WERI-Rb-1 (cell line): ENCODE results near the gene TBC1D20.
A peak's percentile ranks its signal among the peaks of the same experiment; 100 is the strongest.

Experiments used
- DNase-seq: peaks from one replicate; pipeline ENCODE4 v3.0.0-alpha.2; 2020
- H3K27ac ChIP-seq: fragments of 250-450 bp; sonication (Bioruptor Pico); 2 replicates; pipeline ENCODE4 v1.5.1; 2020; ENCODE audit warnings: mild to moderate bottlenecking, moderate library complexity
- H3K27me3 ChIP-seq: fragments of 250-450 bp; sonication (Bioruptor Pico); 2 replicates; pipeline ENCODE4 v1.5.1; 2021; ENCODE audit warnings: mild to moderate bottlenecking, low read depth, moderate library complexity; ENCODE audit not compliant: insufficient read depth, severe bottlenecking
- H3K36me3 ChIP-seq: fragments of 250-450 bp; sonication (Bioruptor Pico); 2 replicates; pipeline ENCODE4 v1.5.1; 2020; ENCODE audit warnings: mild to moderate bottlenecking, moderate library complexity
- H3K4me3 ChIP-seq: 2 replicates; pipeline ENCODE4 v1.5.1; 2011; ENCODE audit warnings: low read depth, mild to moderate bottlenecking, control low read depth, low read length
- H3K9me3 ChIP-seq: fragments of 250-450 bp; sonication (Bioruptor Pico); 2 replicates; pipeline ENCODE4 v1.5.1; 2021; ENCODE audit warnings: mild to moderate bottlenecking, moderate library complexity; ENCODE audit not compliant: severe bottlenecking
- TF ChIP-seq, protein P1 (sequence below): IDR thresholded peaks from 2 replicates; pipeline ENCODE4 v1.5.1; 2011; ENCODE audit warnings: low read depth, mild to moderate bottlenecking, control low read depth, inconsistent platforms, low read length

Gene TBC1D20

DNA sequence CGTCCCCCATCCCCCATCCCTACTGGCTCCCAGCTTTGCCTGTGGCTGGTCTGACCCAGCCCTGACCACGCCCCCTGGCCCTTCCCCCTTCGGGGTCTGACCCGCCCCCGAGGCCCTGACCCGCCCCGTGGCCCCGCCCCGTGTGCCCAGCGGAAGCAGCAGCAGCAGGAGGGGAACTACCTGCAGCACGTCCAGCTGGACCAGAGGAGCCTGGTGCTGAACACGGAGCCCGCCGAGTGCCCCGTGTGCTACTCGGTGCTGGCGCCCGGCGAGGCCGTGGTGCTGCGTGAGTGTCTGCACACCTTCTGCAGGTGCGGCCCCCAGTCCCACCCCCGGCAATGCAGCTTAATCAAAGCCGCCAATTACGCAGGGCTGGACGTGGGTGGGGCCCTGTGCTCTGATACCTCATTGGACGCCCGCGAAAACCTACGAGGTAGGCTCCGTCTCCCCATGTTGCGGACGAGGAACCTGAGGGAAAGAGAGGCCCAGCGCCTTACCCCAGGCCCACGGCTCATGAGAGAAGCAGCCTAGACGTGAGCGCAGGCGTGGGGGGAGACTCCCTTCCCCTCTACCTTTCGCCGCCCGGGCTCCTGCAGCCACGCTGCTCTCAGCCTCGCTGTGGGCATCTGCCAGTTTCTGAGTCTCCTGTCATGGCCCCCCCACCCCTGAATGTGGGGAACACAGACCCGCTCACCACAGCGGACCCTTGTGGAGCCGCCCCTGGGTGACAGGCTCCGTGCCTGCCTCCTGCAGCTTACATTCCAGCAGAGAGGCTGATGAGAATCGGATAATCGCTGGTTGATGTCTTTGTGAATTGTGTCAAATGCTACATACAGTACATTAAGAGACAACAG is 41.4 kb downstream of the TBC1D20 start:
- Histone ChIP-seq H3K27ac (no peak overlapping the region), H3K36me3 (peaks cover 6% of the 10 kb centered on the region; the same call in 1 of the 2 replicates), H3K27me3 (no peaks in the 10 kb centered on the region), H3K4me3 (no peak overlapping the region), H3K9me3 (no peaks in the 10 kb centered on the region)
- peak; percentile 47 for DNase-seq
- TF ChIP-seq, protein P1, sequence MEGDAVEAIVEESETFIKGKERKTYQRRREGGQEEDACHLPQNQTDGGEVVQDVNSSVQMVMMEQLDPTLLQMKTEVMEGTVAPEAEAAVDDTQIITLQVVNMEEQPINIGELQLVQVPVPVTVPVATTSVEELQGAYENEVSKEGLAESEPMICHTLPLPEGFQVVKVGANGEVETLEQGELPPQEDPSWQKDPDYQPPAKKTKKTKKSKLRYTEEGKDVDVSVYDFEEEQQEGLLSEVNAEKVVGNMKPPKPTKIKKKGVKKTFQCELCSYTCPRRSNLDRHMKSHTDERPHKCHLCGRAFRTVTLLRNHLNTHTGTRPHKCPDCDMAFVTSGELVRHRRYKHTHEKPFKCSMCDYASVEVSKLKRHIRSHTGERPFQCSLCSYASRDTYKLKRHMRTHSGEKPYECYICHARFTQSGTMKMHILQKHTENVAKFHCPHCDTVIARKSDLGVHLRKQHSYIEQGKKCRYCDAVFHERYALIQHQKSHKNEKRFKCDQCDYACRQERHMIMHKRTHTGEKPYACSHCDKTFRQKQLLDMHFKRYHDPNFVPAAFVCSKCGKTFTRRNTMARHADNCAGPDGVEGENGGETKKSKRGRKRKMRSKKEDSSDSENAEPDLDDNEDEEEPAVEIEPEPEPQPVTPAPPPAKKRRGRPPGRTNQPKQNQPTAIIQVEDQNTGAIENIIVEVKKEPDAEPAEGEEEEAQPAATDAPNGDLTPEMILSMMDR: no peak

DNA sequence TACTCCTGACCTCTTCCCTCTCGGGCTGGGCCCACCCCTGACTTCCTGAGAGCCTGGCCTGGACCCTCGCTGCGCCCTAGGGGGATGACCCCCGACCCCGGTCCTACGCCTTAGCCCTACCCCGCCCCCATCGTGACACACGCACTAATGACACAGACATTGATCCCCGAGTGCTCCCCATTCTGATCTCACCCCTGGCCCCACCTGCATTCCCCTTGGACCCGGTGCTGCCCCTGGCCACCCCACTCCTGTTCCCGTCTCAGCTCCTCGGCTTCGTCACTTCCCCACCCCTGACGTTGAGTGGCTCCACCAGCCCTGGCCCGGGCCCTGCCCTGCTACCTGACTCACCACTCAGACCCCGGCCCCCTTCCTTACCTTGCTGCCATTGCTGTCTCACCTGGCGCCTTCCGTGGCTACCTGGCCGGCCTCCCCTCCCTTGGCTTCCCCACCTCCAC is 42.1 kb downstream of the TBC1D20 start:
- Histone ChIP-seq H3K27me3 (no peaks in the 10 kb centered on the region), H3K36me3 (peaks cover 6% of the 10 kb centered on the region; the same call in 1 of the 2 replicates), H3K9me3 (no peaks in the 10 kb centered on the region), H3K4me3 (no peak overlapping the region), H3K27ac (no peak overlapping the region)
- TF ChIP-seq, protein P1: no peak
- no peak for DNase-seq

DNA sequence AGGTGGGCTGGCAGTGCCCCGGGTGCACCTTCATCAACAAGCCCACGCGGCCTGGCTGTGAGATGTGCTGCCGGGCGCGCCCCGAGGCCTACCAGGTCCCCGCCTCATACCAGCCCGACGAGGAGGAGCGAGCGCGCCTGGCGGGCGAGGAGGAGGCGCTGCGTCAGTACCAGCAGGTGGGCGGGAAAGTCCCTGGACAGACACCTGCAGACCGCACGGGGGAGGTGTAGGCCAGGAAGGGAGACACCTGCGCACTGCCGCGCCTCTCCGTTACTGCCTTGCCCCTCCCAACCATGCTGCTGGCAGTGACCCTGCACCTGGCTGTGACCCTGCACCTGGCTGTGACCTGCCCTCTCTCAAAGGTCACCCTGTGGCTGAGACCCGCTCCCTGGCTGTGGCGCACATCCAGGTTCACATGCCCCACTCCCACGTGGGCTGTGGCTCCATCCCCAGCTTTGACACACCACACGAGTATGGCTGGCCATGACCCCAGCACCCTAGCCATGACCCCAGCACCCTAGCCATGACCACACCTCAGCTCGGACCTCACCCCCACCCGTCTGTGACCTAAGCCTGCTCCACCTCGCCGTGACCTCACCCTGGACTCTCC is 42.7 kb downstream of the TBC1D20 start:
- Histone ChIP-seq H3K36me3 (peaks cover 6% of the 10 kb centered on the region; the same call in 1 of the 2 replicates), H3K4me3 (no peak overlapping the region), H3K27ac (no peak overlapping the region), H3K27me3 (no peaks in the 10 kb centered on the region), H3K9me3 (no peaks in the 10 kb centered on the region)
- no peak for DNase-seq
- TF ChIP-seq, protein P1: no peak

DNA sequence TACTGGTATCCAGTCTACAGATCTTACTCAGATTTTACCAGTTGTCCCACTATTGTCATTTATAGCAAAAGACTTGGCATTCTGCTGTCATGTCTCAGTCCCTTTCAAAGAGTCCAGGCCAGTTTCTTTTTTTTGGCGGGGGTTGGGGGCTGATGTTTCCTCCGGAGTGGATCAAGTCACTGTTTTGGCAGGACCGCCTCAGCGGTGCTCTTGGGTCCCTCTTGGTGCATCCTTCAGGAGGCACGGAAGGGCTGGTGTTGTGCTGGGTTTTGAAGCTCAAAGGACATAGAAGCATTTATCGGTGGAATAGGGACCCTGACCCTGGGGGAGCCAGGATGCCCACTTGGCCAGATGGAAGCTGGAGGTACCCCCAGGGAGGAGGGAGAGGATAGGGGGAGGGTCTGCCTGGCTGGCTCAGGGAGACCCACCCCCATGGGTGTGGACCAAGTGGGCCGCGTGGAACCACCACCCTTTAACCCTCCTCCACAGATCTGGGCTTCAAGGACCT is 43.4 kb downstream of the TBC1D20 start:
- Histone ChIP-seq H3K9me3 (no peaks in the 10 kb centered on the region), H3K27ac (no peak overlapping the region), H3K4me3 (no peak overlapping the region), H3K36me3 (peaks cover 6% of the 10 kb centered on the region; the same call in 1 of the 2 replicates), H3K27me3 (no peaks in the 10 kb centered on the region)
- no peak for DNase-seq
- TF ChIP-seq, protein P1: no peak

DNA sequence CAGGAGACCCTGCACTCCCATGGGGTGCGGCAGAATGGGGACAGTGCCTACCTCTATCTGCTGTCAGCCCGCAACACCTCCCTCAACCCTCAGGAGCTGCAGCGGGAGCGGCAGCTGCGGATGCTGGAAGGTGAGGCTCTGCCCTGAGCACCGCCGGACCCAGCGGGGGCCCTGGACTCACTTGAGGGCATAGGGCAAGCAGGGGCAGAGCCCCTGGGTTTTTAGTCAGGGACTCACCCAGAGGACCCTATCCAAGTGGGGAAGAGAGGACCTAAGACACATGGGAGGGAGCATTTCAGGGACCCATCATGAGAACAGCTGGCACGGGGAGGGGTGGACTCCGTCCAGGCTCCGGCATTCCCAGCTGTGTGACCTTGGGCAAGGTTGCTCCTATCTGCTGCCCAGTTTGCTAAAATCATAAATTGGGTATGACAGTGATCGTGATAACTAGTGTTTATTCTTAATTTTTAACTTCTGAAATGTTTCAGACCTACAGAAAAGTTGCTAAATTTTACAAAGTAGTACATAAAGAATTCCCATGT is 44.5 kb downstream of the TBC1D20 start:
- TF ChIP-seq, protein P1: no peak
- Histone ChIP-seq H3K36me3 (peaks cover 6% of the 10 kb centered on the region; the same call in 1 of the 2 replicates), H3K27ac (no peak overlapping the region)

More for the DNA sequence above, 44.5 kb downstream of the TBC1D20 start:
- no peak for DNase-seq
- H3K9me3 ChIP-seq: no peaks in the 10 kb centered on the region
- no peak overlapping the region for H3K4me3 ChIP-seq
- H3K27me3 ChIP-seq: no peaks in the 10 kb centered on the region
